ENCODE data around the gene P2RY8.
A peak's percentile ranks its signal among the peaks of the same experiment; 100 is the strongest.

P2RY8 gene

GRCh38 chrX:1424147-1424851 lies 112.7 kb downstream of the P2RY8 start:
- Histone ChIP-seq H3K4me3 (ENCODE audit: low read depth, low read length) (no peak overlapping the region), H3K27me3 (ENCODE audit: control insufficient read depth, insufficient read depth, low read length) (no peaks in the 10 kb centered on the region), H3K4me1 (ENCODE audit: control insufficient read depth, insufficient read depth, low read length) (no peaks in the 10 kb centered on the region), H3K9ac (ENCODE audit: low read depth, low read length) (no peak overlapping the region), H3K36me3 (ENCODE audit: control insufficient read depth, insufficient read depth, low read length) (peaks cover 60% of the 10 kb centered on the region), H3K9me3 (ENCODE audit: control insufficient read depth, insufficient read depth, low read length) (no peaks in the 10 kb centered on the region)

GRCh38 chrX:1423215-1423614 lies 113.8 kb downstream of the P2RY8 start:
- no peak overlapping the region for H3K4me3 ChIP-seq (ENCODE audit: low read depth, low read length)
- H3K36me3 ChIP-seq (ENCODE audit: control insufficient read depth, insufficient read depth, low read length) = peaks cover 69% of the 10 kb centered on the region
- H3K27me3 ChIP-seq (ENCODE audit: control insufficient read depth, insufficient read depth, low read length) = no peaks in the 10 kb centered on the region
- no peaks in the 10 kb centered on the region for H3K4me1 ChIP-seq (ENCODE audit: control insufficient read depth, insufficient read depth, low read length)
- no peak overlapping the region for H3K9ac ChIP-seq (ENCODE audit: low read depth, low read length)
- H3K9me3 ChIP-seq (ENCODE audit: control insufficient read depth, insufficient read depth, low read length) = no peaks in the 10 kb centered on the region

GRCh38 chrX:1422135-1422465 lies 114.9 kb downstream of the P2RY8 start:
- no peak overlapping the region for H3K4me3 ChIP-seq (ENCODE audit: low read depth, low read length)
- H3K9me3 ChIP-seq (ENCODE audit: control insufficient read depth, insufficient read depth, low read length) = no peaks in the 10 kb centered on the region
- H3K27me3 ChIP-seq (ENCODE audit: control insufficient read depth, insufficient read depth, low read length) = no peaks in the 10 kb centered on the region
- no peaks in the 10 kb centered on the region for H3K4me1 ChIP-seq (ENCODE audit: control insufficient read depth, insufficient read depth, low read length)
- H3K36me3 ChIP-seq (ENCODE audit: control insufficient read depth, insufficient read depth, low read length) = peaks cover 71% of the 10 kb centered on the region
- no peak overlapping the region for H3K9ac ChIP-seq (ENCODE audit: low read depth, low read length)

- Histone ChIP-seq H3K9me3 (ENCODE audit: control insufficient read depth, insufficient read depth, low read length) (no peaks in the 10 kb centered on the region), H3K9ac (ENCODE audit: low read depth, low read length) (no peak overlapping the region), H3K36me3 (ENCODE audit: control insufficient read depth, insufficient read depth, low read length) (peaks cover 72% of the 10 kb centered on the region), H3K4me1 (ENCODE audit: control insufficient read depth, insufficient read depth, low read length) (no peaks in the 10 kb centered on the region), H3K27me3 (ENCODE audit: control insufficient read depth, insufficient read depth, low read length) (no peaks in the 10 kb centered on the region), H3K4me3 (ENCODE audit: low read depth, low read length) (no peak overlapping the region)
Observed at GRCh38 chrX:1421433-1422134, 115.4 kb downstream of the P2RY8 start.

GRCh38 chrX:1420371-1420770 lies 116.6 kb downstream of the P2RY8 start:
- peaks cover 72% of the 10 kb centered on the region for H3K36me3 ChIP-seq (ENCODE audit: control insufficient read depth, insufficient read depth, low read length)
- H3K9ac ChIP-seq (ENCODE audit: low read depth, low read length) = no peak overlapping the region
- no peak overlapping the region for H3K4me3 ChIP-seq (ENCODE audit: low read depth, low read length)
- H3K4me1 ChIP-seq (ENCODE audit: control insufficient read depth, insufficient read depth, low read length) = no peaks in the 10 kb centered on the region
- H3K9me3 ChIP-seq (ENCODE audit: control insufficient read depth, insufficient read depth, low read length) = no peaks in the 10 kb centered on the region
- no peaks in the 10 kb centered on the region for H3K27me3 ChIP-seq (ENCODE audit: control insufficient read depth, insufficient read depth, low read length)

- Histone ChIP-seq H3K4me3 (ENCODE audit: low read depth, low read length) (no peak overlapping the region), H3K9ac (ENCODE audit: low read depth, low read length) (no peak overlapping the region), H3K4me1 (ENCODE audit: control insufficient read depth, insufficient read depth, low read length) (no peaks in the 10 kb centered on the region), H3K36me3 (ENCODE audit: control insufficient read depth, insufficient read depth, low read length) (peaks cover 66% of the 10 kb centered on the region), H3K9me3 (ENCODE audit: control insufficient read depth, insufficient read depth, low read length) (no peaks in the 10 kb centered on the region), H3K27me3 (ENCODE audit: control insufficient read depth, insufficient read depth, low read length) (no peaks in the 10 kb centered on the region)
Observed at GRCh38 chrX:1419545-1420355, 117.2 kb downstream of the P2RY8 start.

- Histone ChIP-seq H3K4me3 (ENCODE audit: low read depth, low read length) (no peak overlapping the region), H3K9me3 (ENCODE audit: control insufficient read depth, insufficient read depth, low read length) (no peaks in the 10 kb centered on the region), H3K4me1 (ENCODE audit: control insufficient read depth, insufficient read depth, low read length) (no peaks in the 10 kb centered on the region), H3K27me3 (ENCODE audit: control insufficient read depth, insufficient read depth, low read length) (no peaks in the 10 kb centered on the region), H3K36me3 (ENCODE audit: control insufficient read depth, insufficient read depth, low read length) (peaks cover 62% of the 10 kb centered on the region), H3K9ac (ENCODE audit: low read depth, low read length) (peak overlapping the region; percentile 32)
Observed at GRCh38 chrX:1418901-1419544, 118.0 kb downstream of the P2RY8 start.

- H3K4me3 ChIP-seq (ENCODE audit: low read depth, low read length) = no peak overlapping the region
- no peaks in the 10 kb centered on the region for H3K4me1 ChIP-seq (ENCODE audit: control insufficient read depth, insufficient read depth, low read length)
- peaks cover 62% of the 10 kb centered on the region for H3K36me3 ChIP-seq (ENCODE audit: control insufficient read depth, insufficient read depth, low read length)
- no peak overlapping the region for H3K9ac ChIP-seq (ENCODE audit: low read depth, low read length)
- no peaks in the 10 kb centered on the region for H3K9me3 ChIP-seq (ENCODE audit: control insufficient read depth, insufficient read depth, low read length)
- H3K27me3 ChIP-seq (ENCODE audit: control insufficient read depth, insufficient read depth, low read length) = no peaks in the 10 kb centered on the region
Observed at GRCh38 chrX:1417921-1418771, 118.8 kb downstream of the P2RY8 start.

GRCh38 chrX:1416965-1417760 lies 119.8 kb downstream of the P2RY8 start:
- Histone ChIP-seq H3K36me3 (ENCODE audit: control insufficient read depth, insufficient read depth, low read length) (peaks cover 62% of the 10 kb centered on the region), H3K9me3 (ENCODE audit: control insufficient read depth, insufficient read depth, low read length) (no peaks in the 10 kb centered on the region), H3K27me3 (ENCODE audit: control insufficient read depth, insufficient read depth, low read length) (no peaks in the 10 kb centered on the region), H3K4me3 (ENCODE audit: low read depth, low read length) (no peak overlapping the region), H3K4me1 (ENCODE audit: control insufficient read depth, insufficient read depth, low read length) (no peaks in the 10 kb centered on the region), H3K9ac (ENCODE audit: low read depth, low read length) (no peak overlapping the region)

GRCh38 chrX:1416327-1416784 lies 120.6 kb downstream of the P2RY8 start:
- H3K4me1 ChIP-seq (ENCODE audit: control insufficient read depth, insufficient read depth, low read length) = no peaks in the 10 kb centered on the region
- H3K9ac ChIP-seq (ENCODE audit: low read depth, low read length) = no peak overlapping the region
- no peaks in the 10 kb centered on the region for H3K9me3 ChIP-seq (ENCODE audit: control insufficient read depth, insufficient read depth, low read length)
- H3K4me3 ChIP-seq (ENCODE audit: low read depth, low read length) = no peak overlapping the region
- H3K36me3 ChIP-seq (ENCODE audit: control insufficient read depth, insufficient read depth, low read length) = peaks cover 60% of the 10 kb centered on the region
- no peaks in the 10 kb centered on the region for H3K27me3 ChIP-seq (ENCODE audit: control insufficient read depth, insufficient read depth, low read length)

All from iPS-15b (cell line).